Measurements from ENCODE around the gene PRKD2.
"Not testable (repeated sequence)": the region's sequence is repeated elsewhere in the genome, so short reads cannot be mapped to it uniquely, and the experiment has no call there.

PRKD2 gene

GRCh38 chr19:46628970-46629369 lies 87.9 kb downstream of the PRKD2 start:
- not testable (repeated sequence) for DNase-seq

GRCh38 chr19:46626446-46626845 lies 90.5 kb downstream of the PRKD2 start:
- no peak for DNase-seq

GRCh38 chr19:46625731-46626130 lies 91.2 kb downstream of the PRKD2 start:
- DNase-seq, result no peak

- no peak for DNase-seq
Observed at GRCh38 chr19:46624958-46625661, 91.8 kb downstream of the PRKD2 start, which contains the start of gene PTGIR. TSS of gene PTGIR (minus strand) at chr19:46625089. CDS start at chr19:46624225, 864 bp downstream.
